SW480 (cell line): Measurements from ENCODE around the gene PIKFYVE.
A peak's percentile ranks its signal among the peaks of the same experiment; 100 is the strongest.
"Not testable (repeated sequence)": the region's sequence is repeated elsewhere in the genome, so short reads cannot be mapped to it uniquely, and the experiment has no call there.

Experiments used
- DNase-seq: peaks from one replicate; pipeline ENCODE4 v3.0.0-alpha.2; 2016; ENCODE audit warnings: low spot score

Gene PIKFYVE

DNA sequence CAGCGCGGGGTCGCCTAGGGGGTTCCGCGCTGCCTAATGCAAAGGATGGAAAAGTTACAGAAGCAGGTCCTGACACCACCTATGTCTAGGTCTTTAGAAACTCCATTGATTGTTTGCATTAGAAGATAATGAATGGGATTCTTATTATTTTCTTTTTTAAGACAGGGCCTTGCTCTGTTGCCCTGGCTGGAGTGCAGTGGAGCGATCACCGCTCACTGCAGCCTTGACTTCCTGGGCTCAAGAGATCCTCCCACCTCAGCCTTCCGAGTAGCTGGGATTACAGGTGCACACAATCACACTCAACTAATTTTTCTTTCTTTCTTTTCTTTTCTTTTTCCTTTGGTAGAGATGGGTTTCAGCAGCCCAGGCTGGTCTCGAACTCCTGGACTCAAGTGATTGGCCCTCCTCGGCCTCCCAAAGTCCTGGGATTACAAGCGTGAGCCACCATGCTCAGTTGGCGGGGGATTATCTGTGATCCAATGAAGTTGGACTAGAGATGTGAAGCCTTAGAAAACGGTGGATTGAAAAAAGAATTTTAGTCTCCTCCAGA is 10.4 kb upstream of the PIKFYVE start:
- DNase-seq = no peak

DNA sequence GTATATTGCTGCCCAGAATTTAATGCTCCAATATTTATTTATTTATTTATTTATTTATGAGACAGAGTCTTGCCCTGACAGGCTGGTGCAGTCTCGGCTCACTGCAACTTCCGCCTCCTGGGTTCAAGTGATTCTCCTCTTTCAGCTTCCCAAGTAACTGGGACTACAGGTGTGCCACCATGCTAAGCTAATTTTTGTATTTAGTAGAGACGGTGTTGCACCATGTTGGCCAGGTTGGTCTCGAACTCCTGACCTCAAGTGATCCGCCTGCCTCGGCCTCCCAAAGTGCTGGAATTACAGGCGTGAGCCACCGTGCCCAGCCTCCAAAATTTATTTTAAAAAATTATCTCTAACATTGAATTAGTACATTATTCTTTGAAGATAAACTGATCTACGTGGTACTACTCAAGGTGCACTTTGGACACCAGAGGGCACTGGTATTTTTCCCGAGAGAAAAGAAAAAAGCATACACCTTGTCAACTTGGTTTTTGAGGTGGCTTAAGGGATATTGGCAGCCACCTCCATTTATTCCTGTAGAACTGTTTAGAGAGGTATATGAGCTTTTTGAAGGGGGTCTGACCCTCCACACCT is 9.8 kb upstream of the PIKFYVE start:
- no peak for DNase-seq

DNA sequence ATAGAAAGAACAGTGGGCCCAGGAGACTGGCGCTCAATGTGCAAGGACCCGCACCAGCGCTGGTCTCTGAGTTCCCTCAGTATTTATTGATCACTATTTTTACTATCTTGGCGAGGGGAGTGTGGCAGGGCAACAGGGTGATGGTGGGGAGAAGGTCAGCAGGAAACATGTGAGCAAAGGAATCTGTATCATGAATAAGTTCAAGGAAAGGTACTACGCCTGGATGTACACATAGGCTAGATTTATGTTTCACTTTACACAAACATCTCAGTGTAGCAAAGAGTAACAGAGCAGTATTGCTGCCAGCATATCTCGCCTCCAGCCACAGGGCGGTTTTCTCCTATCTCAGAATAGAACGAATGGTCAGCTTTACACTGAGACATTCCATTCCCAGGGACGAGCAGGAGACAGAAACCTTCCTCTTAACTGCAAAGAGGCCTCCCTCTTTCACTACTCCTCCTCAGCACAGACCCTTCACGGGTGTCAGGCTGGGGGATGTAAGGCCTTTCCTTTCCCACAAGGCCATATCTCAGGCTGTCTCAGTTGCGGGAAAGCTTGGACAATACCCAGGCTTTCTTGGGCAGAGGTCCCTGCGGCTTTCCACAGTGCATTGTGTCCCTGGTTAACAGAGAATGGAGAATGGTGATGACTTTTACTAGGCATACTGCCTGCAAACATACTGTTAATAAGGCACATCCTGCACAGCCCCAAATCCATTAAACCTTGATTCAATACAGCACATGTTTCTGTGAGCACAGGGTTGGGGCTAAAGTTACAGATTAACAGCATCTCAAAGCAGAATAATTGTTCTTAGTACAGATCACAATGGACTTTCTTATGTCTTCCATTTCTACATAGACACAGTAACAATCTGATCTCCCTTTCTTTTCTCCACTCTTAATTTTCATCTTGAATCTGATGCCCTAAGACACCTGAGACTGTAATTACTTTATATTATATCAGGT is 8.9 kb upstream of the PIKFYVE start:
- not testable (repeated sequence) for DNase-seq

DNA sequence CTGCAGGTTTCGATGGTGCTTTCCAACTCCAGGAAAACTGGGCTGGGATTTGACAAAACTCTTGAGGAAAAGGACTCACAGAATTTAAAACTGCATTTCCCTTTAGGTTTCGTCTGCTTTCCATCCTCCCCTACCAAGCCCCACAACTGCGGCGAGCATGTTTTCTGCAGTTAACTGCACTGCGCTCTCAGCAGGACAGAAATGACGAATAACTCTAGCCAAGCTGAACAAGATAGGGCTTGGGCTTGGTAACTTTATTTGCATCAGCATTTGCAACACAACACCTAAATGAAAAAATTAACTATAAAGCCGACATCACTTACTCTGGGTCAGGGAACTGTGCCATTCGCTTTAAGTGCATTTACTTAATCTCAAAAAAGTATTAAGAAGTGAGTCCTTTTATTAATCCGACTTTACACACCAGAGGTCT is 669 bp upstream of the PIKFYVE start:
- DNase-seq = peak; percentile 47

- no peak for DNase-seq
Observed at GRCh38 chr2:208266553-208266893, 468 bp downstream of the PIKFYVE start.

DNA sequence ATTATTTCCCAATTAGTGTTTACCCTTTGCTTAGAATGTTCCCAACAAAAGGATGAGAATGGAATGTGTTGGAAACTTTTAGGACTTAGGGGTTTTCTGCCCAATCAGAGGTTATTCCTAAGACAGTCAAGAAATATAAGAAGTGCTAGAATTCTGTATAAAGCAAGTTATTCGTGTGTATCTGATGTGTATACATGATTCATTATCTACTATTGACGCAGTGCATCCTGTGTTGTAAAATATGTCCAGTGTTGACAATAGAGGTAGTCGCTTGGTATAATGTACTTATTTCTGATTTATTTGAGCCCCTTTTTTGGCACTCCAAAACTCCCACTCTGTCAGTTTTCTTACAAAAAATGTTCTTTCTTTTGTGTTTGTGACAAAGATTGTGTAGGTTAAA is 881 bp downstream of the PIKFYVE start:
- no peak for DNase-seq

DNA sequence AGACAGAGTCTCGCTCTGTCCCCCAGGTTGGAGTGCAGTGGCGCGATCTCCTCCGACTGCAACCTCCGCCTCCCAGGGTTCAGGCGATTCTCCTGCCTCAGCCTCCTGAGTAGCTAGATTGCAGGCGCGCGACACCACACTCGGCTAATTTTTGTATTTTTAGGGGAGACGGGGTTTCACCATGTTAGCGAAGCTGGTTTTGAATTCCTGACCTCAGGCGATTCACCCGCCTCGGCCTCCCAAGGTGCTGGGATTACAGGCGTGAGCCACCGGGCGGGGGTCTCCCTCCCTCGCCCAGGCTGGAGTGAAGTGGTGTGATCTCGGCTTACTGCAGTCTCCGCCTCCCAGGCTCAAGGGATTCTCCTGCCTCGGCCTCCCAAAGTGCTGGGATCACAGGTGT is 1.5 kb downstream of the PIKFYVE start:
- not testable (repeated sequence) for DNase-seq

DNA sequence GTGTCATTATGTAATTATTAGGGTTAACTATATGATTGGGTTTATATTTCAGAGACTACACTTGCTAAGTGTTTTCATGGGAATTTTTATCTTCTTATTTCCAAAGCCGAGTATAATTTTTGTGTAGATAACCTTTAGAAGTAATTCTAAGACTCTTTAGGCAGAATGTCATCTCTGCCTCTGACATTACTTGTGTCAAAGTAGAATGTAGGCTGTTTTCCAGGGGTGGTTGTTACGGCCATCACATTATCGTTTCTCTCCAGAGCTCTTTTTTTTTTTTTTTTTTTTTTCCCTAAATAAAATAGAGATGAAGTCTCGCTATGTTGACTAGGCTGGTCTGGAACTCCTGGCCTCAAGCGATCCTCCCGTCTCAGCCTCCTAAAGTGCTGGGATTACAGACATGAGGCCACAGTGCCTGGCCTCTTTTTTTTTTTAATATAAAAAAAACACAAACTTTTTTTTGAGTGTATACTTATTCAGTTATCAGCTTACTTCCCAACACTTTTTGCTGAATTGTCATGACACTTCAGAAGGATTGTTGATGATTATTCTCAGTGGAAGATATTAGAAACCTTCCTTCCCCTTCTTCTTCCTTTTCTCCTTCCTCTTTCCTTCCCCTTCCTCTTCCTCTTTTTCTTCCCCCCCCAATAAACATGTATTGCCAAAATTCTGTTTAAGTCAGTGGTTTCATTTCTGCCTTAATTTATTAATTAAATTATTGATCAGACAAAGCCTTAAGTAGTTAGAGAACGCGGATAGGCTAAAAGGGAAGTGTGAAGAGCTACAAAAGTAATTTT is 2.3 kb downstream of the PIKFYVE start:
- DNase-seq = no peak

DNA sequence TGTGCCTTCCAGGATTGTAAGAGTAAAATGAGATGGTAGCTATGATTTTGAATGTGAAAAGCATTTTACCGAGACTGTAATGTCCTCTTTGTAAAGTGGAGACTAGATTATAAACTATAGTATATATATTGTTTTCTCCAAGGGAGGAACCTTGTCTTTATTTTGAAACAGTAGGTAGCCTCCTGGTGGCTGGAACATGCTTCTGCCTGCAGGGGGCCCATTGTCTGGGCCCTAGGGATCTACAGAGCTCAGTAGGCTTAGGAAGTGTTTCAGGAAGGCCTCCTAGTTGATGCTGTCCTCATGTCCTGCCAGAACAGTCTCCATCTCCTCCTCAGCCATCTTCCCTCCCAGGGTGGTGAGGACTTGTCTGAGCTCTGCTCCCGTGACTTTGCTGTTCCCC is 3.0 kb downstream of the PIKFYVE start:
- no peak for DNase-seq

DNA sequence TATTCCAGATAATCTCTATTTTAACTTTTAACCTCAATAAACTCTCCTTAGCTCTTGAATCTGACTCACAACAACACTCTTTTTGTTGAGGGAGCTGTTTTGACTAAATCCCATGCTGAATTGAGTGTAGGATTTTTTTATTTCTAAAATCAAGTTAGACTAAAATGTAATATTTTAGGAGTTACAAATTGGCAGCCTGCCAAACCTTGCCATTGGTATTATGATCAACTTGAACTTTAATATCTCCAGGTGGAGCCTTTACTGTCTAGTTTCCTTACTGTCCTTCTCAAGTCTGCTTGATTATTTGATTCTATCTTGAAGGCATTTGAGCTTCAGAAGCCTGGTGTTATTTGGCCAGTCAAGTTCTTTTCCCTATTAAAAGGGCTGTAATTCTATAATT is 8.7 kb downstream of the PIKFYVE start:
- DNase-seq = no peak

GRCh38 chr2:208278549-208278948 is 12.5 kb downstream of the PIKFYVE start:
- DNase-seq = no peak

GRCh38 chr2:208279236-208279635 is 13.2 kb downstream of the PIKFYVE start:
- no peak for DNase-seq

GRCh38 chr2:208280234-208280633 is 14.2 kb downstream of the PIKFYVE start:
- DNase-seq = no peak

DNA sequence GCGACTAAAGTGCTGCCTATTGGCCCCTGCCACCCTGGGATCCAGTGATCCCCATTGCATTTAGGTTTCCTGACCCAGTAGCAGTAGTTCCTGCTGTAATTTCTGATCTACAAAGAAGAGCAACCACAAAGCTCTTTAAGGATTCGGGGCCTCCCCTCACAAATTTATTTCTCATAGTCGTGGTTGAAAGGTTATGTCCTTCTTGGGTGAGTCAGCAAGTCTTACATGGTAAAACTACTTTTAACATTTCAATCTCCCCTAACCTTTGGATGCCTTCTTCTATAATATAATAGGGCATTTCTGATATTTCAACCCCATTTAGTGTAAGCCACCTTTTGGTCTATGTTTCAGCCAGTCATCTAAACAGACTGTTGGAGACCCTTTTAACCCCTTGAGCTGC is 14.9 kb downstream of the PIKFYVE start:
- DNase-seq = no peak

GRCh38 chr2:208285853-208286252 is 19.8 kb downstream of the PIKFYVE start:
- DNase-seq = no peak

- no peak for DNase-seq
Observed at GRCh38 chr2:208294482-208295024, 28.5 kb downstream of the PIKFYVE start.

DNA sequence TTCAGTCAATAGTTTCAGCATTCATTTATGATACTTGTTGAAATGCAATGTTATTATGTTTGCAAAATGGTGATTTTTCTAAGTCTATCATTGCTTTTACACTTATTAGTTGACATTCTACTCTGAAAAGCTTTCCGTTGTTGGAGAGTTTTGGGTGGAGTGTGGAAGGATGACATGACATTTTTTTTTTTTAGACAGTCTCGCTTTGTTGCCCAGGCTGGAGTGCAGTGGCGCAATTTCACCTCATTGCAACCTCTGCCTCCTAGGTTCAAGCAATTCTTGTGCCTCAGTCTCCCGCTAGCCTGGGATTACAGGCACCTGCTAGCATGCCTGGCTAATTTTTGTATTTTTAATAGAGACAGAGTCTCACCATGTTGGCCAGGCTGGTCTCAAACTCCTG is 29.8 kb downstream of the PIKFYVE start:
- DNase-seq = no peak

DNA sequence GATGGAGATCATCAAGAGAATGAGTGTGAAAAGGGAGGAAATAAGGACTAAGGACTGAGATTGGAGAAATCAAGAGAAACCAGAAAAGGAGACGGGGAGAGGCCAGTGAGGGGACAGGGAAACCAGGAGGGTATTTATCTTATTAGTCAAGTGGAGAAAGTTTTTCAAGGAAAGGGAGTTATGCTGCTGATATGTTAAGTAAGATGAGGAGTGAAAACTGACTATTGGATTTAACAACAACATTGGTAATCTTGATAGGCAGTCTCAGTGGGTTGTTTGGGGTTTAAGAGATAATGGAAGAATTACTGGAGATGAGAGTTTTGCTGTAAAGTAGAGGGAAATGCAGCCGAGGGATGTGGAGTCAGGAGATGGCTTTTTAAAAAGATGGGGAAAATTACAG is 30.6 kb downstream of the PIKFYVE start:
- no peak for DNase-seq

DNA sequence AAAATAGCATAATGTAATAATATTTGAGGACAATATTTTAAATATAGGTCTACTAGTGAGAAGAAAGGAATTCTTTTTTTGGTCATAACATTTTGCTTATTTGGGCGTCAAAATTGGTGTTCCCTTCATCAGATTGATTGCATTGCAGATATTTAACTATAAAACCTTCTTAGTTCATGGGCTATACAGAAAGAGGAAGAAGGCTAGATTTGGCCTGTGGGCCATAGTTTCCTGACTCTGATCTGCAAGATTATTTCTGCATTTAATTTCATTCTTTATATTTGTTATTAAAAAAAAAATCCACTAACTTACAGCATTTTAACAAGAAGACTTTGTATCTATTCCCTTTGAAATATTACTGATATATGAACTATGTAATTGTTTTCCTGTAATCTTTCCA is 31.9 kb downstream of the PIKFYVE start:
- no peak for DNase-seq

- DNase-seq = no peak
Observed at GRCh38 chr2:208300847-208301618, 35.0 kb downstream of the PIKFYVE start.

- DNase-seq = no peak
Observed at GRCh38 chr2:208304157-208304556, 38.1 kb downstream of the PIKFYVE start.
